ENCODE results near the gene SCYGR2.
"Not testable (repeated sequence)": the region's sequence is repeated elsewhere in the genome, so short reads cannot be mapped to it uniquely, and the experiment has no call there.

SCYGR2 gene, protein sequence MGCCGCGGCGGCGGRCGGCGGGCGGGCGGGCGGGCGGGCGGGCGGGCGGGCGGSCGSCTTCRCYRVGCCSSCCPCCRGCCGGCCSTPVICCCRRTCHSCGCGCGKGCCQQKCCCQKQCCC

DNA sequence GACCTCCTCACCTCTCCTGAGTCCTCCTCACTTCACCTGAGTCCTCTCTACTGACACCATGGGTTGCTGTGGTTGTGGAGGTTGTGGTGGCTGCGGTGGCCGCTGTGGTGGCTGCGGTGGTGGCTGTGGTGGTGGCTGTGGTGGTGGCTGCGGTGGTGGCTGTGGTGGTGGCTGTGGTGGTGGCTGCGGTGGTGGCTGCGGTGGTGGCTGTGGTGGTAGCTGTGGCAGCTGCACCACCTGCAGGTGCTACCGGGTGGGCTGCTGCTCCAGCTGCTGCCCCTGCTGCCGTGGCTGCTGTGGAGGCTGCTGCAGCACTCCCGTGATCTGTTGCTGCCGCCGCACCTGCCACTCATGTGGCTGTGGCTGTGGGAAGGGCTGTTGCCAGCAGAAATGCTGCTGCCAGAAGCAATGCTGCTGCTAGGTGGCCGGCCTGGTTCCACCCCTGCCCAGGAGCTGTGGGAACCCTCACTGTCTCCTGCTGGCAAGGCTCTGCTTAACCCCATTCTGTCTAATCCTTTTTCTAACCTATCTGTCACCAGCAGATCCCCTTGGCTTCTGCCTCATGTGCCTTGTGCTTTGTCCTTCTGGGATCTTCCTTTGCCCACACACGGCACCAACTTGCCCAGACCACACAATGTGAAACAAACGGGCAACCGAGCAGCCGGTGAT lies at the start of gene SCYGR2:
Gene SCYGR2, plus strand, starts transcription at position 59 of the 669 bp plus-strand sequence. Its CDS starts 0 bp downstream, at position 59.
- DNase-seq: not testable (repeated sequence)

DNA sequence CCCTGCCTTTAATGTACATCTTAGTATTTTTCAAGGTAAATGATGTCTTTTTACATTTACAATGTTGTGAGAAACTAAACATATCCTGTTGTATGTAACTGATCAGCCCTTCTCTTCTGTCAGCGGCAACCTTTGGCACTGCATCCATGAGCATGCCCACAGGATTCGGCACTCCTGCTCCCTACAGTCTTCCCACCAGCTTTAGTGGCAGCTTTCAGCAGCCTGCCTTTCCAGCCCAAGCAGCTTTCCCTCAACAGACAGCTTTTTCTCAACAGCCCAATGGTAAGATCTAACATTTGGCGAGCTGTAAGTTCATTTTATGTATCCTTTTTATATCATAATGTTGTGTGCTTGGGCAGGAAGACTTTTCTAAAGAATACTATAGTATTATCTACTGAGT lies 46.9 kb upstream of the SCYGR2 start:
- no peak for DNase-seq

DNA sequence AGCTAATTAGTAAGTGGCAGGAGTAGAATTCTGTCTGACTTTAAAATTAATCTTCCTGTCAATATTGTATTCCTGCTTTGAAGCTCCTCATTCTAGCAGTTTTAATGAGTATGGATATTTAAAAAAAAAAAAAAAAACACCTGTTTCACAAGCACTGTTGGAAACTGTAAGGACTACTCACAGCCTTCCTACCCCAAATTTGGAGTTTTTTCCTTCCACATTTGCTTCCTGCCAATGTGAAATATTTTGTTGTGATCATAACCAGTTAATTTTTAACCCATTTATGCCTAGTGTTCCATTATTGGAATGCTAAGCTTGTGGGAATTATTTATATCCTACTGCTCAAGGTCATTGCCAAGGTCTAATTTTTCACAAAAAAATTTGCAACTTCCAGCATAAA lies 36.1 kb upstream of the SCYGR2 start:
- no peak for DNase-seq

DNA sequence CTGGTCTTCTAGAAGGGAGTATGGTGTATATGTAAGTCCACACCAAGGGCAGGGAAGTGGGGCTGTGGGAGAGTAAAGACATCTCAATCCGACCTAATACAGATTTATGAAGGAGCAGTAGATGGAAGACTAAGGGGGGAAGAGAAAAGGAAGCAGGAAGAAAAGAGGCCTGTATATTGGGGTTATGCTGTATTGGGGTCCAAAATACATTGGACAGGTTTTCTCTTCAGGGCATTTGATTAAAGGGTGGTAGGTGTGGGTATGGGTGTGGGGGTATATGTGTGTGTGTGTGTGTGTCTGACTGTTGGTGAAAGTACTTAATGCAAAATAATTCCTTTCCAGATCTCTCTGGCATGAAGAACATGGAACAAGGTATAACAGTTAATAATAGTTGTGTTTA lies 33.6 kb upstream of the SCYGR2 start:
- DNase-seq: no peak

DNA sequence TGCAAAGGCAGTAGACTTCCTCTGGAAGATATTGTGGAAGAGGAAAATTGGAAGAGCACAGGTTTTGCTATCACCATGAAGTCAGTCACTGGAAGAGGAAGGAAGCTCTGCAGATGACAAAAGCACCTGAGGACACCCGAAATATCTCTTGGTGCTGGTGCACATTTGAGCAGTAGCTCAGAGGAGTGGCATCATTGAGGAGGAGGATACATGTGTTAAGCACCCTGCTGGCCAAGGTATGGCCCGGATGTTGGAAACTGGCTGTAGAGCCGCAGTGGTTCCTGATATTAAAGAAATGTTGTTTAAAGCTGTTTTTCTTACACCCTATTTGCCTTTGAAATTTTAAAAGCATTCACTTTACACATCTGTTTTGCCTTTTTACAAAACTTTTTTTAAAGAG lies 32.7 kb upstream of the SCYGR2 start:
- no peak for DNase-seq

DNA sequence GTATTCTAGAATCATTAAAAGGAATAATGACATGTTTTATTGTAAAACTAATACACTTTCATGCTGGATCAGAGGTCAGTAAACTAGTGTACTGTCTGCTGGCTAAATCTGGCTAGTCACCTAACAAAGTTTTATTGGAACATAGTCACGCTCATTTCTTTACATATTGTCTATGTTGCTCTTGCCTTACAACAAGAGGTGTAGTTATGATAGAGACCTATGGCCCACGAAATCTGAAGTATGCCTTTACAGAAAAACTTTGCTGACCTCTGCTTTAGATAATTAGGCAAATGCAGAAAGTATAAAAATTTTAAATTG lies 29.9 kb upstream of the SCYGR2 start:
- DNase-seq: no peak

DNA sequence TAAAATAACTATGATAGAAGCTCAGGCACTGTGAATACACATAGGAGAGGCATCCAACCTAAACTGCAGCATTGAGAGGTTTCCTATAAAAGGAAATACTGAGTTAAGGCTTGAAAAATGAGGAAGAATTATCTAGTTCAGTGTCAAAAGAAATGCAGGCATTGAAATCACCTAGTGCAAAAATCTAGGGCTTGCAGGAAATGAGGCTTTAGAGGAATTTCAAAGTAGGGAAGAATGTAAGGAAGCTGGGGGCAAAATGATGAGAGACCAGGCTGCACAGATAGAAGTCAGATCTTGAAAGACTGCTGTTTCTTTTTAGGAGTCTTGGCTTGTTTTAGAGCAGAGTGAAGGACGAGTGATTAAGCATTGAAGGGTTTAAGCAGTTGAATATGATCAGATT lies 28.1 kb upstream of the SCYGR2 start:
- no peak for DNase-seq

DNA sequence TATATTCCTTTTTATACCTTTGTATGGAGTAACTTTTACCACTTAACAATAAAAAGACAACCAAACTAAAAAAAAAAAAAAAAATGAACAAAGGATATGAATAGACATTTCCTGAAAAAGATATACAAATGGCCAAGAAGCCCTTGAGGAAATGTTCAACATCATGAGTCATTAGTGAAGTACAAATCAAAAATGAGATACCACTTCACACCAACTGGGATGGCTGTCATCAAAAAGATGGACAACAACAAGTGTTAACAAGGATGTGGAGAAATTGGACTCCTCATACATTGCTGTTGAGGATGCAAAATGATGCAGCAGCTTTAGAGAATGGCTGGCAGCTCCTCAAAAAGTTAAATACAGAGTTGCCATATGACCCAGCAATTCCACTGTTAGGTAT lies 22.6 kb upstream of the SCYGR2 start:
- no peak for DNase-seq

DNA sequence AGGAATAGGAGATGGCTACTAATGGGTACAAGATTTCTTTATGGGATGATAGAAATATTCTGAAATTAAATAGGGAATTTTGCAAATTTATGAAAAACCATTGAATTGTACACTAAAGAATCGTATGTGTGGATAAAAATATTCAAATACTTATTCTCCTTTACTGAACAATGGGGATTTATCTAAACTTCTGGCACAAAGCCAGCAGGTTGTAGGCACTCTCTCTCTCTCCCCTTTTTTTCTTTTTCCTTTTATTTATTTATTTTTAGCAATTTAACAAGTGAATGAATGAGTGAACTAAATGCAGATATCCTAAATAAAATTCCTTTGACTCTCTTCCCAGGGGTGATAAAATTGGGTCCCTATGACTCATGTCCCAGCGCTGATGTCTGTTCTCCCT lies 21.9 kb upstream of the SCYGR2 start:
- no peak for DNase-seq

DNA sequence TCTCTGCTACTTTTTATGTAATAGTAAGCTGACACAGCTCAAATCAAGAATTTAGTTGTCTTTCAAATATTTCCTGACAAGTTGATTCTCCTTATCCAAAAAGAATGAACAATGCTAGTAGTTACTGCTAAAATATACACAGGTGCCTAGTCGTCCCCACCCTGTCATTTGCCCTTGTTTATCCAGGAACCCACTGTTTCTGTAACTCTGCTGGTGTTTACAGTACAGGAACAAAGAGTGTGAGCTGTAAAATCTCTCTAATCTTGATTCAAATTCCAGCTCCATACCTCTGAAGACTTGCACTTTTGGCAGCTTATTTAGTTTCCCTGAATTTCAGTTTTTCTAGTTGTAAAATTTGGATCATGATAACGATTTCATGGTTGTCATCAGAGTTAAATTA lies 21.1 kb upstream of the SCYGR2 start:
- DNase-seq: no peak

DNA sequence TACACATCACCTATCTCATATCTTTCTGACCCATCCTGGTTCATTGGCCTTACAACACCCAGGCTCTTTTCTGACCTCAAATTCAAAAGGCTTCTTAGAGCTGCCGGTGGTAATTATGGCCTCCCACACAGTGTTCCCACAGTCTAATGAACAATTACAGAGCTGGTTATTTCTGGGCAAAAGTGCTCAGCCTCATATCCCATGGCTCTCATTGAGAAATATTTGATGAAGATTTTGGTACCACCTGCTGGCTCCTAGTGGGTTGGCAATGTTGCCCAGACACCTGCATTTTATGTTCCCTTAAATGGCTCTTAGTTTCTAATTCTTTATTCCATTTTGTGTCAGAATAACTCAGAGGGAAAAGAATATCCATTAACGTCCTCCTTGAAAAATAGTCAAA lies 20.1 kb upstream of the SCYGR2 start:
- DNase-seq: no peak

DNA sequence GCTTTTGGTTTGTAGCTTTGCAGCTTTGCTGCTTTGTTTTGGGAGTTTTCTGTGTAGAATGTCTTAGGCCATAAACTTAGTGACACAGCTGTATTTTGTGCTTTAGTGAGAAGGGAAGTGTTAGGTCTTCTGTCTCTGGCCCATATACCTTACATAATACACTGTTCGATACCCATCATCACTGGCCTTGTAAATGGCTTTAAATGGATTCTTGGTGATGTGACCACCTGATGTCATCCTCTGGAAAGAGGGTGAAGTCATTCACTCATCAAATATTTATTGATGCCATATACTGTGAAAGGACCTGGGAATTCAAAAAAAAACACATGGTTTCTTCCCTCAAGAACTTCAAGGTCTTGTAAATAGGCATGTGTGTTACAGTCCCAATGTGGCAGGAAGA lies 18.9 kb upstream of the SCYGR2 start:
- no peak for DNase-seq

DNA sequence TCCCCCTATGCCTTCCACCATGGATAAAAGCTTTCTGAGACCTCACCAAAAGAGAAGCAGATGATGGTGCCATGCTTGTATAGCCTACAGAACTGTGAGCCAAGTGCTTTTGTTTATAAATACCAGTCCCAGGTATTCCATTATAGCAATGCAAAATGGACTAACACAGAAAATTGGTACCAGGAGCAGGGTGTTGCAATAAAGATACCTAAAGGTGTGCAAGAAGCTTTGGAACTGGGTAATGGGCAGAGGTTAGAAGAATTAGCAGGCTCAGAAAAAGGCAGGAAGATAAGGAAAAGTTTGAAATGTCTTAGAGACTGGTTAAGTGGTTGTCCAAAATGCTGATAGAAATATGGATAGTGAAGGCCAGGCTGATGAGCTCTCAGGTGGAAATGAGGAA lies 16.3 kb upstream of the SCYGR2 start:
- no peak for DNase-seq

DNA sequence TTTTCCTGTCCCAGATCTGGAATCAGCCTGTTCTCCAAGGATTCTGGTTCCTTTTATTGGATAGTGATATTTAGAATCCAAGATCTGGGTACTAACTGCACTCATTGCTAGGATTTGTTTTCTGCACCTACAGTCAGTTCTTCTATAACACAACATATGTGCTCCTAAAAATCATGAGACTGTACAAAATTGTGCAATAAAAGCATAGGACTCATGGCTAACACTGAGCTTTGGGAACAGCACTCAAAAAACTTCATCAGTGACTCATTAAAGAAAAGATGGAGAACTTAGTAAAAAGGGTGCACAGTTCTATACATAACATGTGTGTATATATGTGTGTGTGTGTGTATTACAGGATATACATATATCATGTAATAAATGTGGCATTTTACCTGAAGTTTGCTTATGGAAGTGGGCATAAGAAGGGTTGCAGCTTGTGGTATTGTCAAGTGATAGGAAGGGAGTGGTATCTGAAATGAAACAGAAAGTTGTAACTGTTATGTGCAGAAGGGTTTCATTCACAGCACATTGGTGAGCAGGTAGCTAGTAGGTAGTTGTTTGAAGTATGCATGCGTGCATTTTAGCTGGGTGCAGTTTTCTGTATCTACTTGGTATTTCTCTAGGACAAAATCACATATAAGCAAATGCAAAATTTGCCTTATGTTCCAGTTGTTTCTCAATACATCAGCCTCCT lies 5.9 kb upstream of the SCYGR2 start:
- no peak for DNase-seq

DNA sequence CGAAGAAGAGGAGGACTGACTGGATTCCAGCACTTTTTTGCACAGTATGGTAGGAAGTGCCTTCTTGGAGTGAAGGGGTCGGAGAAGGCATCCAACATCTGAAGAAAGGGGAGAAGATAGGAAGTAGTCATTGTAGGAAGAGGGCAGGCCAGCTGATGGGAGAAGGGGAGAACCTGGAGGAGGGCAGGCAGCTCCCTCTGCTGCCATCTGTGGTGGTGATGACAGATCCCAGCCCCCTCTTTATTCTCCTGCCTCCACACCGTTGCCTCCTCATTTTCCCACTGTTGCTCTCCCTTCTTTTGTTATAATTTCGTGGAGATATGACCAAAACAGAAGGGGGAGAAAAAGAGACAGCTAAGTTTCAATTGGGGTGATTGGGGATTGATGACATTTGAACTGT lies 2.9 kb upstream of the SCYGR2 start:
- DNase-seq: no peak

DNA sequence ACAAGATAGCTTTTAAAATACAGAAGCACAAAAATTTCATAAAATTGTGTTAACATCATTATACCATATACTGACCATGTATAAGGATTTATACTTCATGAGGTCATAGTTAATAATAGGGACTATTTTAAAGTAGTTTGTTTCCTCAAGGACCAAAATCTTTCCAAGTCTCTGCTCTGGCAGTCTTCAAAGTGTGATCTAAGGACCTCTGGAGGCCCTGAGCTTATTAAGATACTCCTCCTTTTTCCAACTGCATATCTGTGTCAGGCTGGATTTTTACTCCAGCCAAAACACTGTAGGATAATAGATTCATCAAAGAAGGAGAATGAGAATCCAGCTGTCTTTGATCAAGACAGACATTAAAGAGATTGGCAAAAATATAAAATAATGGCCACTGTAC lies 1.7 kb upstream of the SCYGR2 start:
- no peak for DNase-seq

DNA sequence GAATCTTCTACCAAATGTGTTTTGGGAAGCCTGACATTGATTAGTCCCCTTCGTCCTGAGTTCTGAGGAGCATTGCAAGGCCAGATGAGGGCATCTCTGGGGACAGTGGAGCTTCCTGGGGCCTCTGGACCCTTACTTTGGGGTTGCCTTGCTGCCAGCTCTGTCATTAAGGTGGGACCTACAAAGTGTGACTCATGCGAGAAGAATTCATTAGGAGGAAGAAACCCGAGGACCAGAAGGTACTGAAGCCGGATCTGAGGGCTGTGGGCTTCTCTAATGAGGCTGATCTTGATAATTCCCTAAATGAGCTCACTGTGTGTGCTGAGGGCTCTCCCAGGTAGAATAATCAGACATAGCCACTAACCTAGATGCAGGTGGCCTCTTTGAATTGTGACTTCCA lies 695 bp upstream of the SCYGR2 start:
- DNase-seq: no peak

DNA sequence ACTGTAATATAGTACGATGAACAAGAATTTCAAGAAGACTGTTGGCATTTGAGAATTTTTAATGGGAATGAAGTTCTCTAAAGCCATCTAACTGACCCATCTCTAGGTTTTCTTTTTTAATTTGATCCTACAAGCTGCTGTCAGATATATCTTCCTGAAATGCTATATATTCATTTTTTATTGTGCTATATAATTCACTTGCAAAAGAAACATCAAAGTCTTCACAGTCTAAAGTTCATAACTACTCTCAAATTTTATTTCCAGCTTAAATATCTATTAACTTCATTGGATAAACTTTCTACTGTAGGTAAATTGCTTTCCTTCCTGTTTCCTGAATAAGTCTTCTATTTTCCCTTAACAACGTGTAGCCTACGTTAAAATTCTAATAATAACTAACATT lies 3.7 kb downstream of the SCYGR2 start:
- DNase-seq: no peak

DNA sequence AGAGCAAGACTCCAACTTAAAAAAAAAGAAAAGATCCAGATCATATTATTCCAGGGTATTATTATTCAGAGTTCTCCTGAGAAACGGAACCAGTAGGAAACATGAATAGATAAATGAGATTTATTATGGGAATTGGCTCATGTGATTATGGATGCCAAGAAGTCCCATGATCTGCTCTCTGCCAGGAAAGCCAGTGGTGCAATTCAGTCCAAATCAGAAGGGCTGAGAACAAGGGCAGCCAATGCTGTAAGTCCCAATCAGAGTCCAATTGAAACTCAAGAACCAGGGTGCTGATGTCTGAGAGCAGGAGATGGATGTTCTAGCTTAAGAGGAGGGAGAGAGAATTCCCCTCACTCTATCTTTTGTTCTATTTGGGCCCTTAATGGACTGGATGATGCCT lies 7.8 kb downstream of the SCYGR2 start:
- DNase-seq: no peak

DNA sequence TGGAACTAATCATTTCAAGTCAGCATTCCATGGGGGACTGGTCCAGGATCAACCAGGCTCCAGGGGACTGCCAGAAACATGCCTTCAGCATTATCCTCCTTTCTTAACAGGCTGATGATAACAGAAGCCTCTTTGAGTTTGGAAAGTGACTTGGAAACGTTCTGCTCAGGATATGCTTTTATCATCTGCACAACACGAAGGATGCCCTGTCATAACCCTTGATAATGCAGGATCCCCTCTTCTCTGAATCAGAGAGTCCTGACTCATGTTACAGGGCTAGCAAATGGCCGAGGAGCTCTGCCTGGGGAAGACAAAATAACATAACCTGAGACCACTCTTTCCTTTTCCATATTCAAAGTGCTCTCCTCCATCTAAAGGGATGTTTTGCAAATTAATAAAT lies 9.2 kb downstream of the SCYGR2 start:
- DNase-seq: no peak

DNA sequence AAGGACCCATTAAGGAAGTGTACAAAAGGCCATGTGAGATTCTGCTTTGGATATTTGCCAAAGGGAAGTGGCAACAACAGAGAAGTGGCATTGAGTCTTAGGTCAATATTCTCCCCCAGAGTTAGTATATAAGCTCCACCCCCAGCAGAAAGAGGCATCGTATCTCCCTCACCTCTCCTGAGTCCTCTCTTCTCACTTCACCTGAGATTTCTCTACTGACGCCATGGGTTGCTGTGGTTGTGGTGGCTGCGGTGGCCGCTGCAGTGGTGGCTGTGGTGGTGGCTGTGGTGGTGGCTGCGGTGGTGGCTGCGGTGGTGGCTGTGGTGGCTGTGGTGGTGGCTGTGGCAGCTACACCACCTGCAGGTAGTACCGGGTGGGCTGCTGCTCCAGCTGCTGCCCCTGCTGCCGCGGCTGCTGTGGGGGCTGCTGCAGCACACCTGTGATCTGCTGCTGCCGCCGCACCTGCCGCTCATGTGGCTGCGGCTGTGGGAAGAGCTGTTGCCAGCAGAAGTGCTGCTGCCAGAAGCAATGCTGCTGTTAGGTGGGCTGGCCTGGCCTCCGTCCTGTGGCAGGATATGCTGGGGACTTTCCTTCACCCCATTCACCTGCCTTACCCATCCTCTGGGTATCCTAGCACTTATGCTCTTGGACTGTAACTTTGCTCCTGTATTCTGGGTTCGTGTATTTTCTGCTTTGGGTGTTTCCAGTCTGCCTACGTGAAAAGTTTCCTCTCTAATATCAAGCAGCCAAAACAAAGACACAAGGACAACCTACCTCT lies 10.1 kb downstream of the SCYGR2 start:
- no peak for DNase-seq

DNA sequence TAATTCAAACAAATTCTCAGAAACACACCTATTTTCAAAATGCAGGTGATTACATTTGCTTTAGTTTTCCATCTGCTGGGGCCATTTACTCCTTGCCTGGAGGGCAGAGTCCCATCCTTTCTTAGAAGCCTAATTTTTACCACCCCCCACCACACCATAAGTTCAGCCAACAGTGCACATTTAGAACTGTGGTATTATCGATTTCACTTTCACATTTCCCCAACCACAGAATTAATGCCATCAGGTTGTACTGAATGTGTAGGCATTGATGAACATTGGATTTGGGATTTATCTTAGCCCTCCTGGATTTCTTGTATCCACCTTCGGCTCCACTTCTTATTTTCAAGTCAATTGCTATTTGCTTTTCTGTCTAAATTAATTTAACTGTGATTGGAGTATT lies 11.4 kb downstream of the SCYGR2 start:
- no peak for DNase-seq

DNA sequence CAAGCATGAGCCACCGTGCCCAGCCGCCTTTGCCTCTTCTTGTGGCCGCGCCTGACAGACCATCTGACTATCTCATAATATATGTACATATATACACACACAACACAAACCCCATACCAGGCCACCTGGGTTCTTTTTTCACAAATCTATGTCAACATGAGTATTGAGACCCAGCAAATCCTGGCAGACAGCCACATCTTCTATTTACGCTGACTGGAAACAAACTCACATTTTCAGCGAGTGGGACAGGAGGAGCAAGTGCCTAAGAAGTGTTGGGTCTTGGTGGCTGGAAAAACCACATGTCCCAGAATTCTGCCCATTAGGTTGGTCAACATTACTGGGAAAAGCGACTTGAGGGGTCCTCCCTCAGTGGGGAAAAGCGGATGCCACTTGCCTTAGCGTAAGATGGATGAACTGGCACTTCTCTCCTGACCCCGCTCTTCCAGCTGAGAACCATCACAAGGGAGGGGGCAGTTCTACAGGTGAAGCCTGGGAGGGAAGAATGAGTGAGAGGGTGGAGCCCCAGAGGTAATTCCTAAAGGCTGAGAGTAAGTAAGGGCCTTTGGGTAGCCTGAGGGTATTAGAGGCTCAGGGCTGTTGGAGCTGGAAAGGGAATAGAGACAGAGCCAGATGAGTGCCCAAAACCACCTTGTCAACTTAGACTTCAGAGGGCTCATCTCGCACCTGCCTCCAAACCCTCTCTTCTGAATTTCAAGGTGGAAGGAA lies 14.0 kb downstream of the SCYGR2 start:
- DNase-seq: no peak

Measured in cortex of kidney (tissue), 1 donor.